HEK293T (cell line): ENCODE data around the gene TANC1.

Experiments
- BHLHE40 ChIP-seq: fragments of 450-650 bp; IDR thresholded peaks from 2 replicates; pipeline ENCODE4 v1.6.1; 2016; ENCODE audit warnings: mild to moderate bottlenecking, moderate library complexity, borderline replicate concordance
- ELF4 ChIP-seq: fragments of 450-650 bp; IDR thresholded peaks from 2 replicates; pipeline ENCODE4 v1.6.1; 2017; ENCODE audit warnings: antibody characterized with exemption
- FOXA1 ChIP-seq: fragments of 450-650 bp; IDR thresholded peaks from 2 replicates; pipeline ENCODE4 v1.6.1; 2016; ENCODE audit warnings: mild to moderate bottlenecking
- FOXK2 ChIP-seq: fragments of 450-650 bp; IDR thresholded peaks from 2 replicates; pipeline ENCODE4 v1.6.1; 2016; ENCODE audit warnings: mild to moderate bottlenecking
- LEF1 ChIP-seq: fragments of 450-650 bp; IDR thresholded peaks from 2 replicates; pipeline ENCODE4 v1.6.1; 2017; ENCODE audit warnings: mild to moderate bottlenecking, borderline replicate concordance
- SP1 ChIP-seq: fragments of 450-650 bp; IDR thresholded peaks from 2 replicates; pipeline ENCODE4 v1.6.1; 2017
- SUZ12 ChIP-seq: fragments of 450-650 bp; IDR thresholded peaks from 2 replicates; pipeline ENCODE4 v1.6.1; 2016; ENCODE audit warnings: mild to moderate bottlenecking
- TARDBP ChIP-seq: fragments of 450-650 bp; IDR thresholded peaks from 2 replicates; pipeline ENCODE4 v1.6.1; 2016

- TF ChIP-seq BHLHE40 (no peak), SUZ12 (no peak), TARDBP (no peak), ELF4 (no peak), FOXK2 (no peak), LEF1 (no peak), FOXA1 (no peak), SP1 (no peak)
These were observed 195.5 kb downstream of the TANC1 start for GRCh38 chr2:159163930-159164329.
